Right ventricle myocardium inferior (tissue), 1 donor: ENCODE data around the gene OLIG1. TPM values are rescaled to one million over a fixed set of nuclear protein-coding genes. Genes with fewer than 3 reads are reported as not detected.

ENCODE experiments used
- ATAC-seq: fragments of 200-7000 bp; cut with Tn5 transposase; one replicate; pipeline ENCODE4 v1.9.1; 2020; ENCODE audit warnings: mild to moderate bottlenecking, moderate library complexity
- DNase-seq: peaks from one replicate; pipeline ENCODE4 v3.0.0; 2021; ENCODE audit errors: missing footprints
- intact Hi-C: fragments of 100-400 bp; cut with DNase I; formaldehyde crosslinking; loops from one replicate; pipeline ENCODE4 v1.11.0; 2022
- long read RNA-seq: library from polyadenylated mRNA; unstranded; transcript quantifications from one replicate; pipeline ENCODE4 v2.0.0, GENCODE V29; 2021
- total RNA-seq: library from RNA; stranded (reverse); fragmentation: NEBNext Ultra II Directional; extraction: Animal tissue kit (Norgen Biotek cat#: 25700); gene quantifications from one replicate; pipeline ENCODE4 v1.2.1, GENCODE V29; 2021
- donor health status: DM: no; HTN: yes; CAD: no; lungs with severe emphysema.

OLIG1 gene
- total RNA-seq, result 0.89 TPM
- long read RNA-seq, partial matches to known transcripts, result 0 of 1 reads
- long read RNA-seq, other reads (novel, unspliced or antisense), result 0 of 1 reads

- intact Hi-C loops, result loop anchor here (10.0 kb wide), 1 partner anchor 45 kb away; the partner anchor contains the start of gene OLIG2
- ATAC-seq (peak; percentile 93), DNase-seq (peak; percentile 87)
These were observed at the start of gene OLIG1 for GRCh38 chr21:33069994-33070743. OLIG1 (plus strand) TSS chr21:33070141; CDS start chr21:33070247, 106 bp downstream.

- intact Hi-C loops, result loop anchor here (10.0 kb wide), 1 partner anchor 54 kb away; the partner anchor contains the start of gene OLIG1
- ATAC-seq, result no peak
- DNase-seq, result no peak
These were observed 49.3 kb upstream of the OLIG1 start for GRCh38 chr21:33020558-33021100.

GRCh38 chr21:33021150-33021549, 48.8 kb upstream of the OLIG1 start:
- DNase-seq, result no peak
- intact Hi-C loops, result loop anchor here (10.0 kb wide), 1 partner anchor 54 kb away; the partner anchor contains the start of gene OLIG1
- no peak for ATAC-seq

- DNase-seq, result no peak
- ATAC-seq, result no peak
- intact Hi-C loops, result loop anchor here (10.0 kb wide), 1 partner anchor 53 kb away; the partner anchor contains the start of gene OLIG1
These were observed 48.3 kb upstream of the OLIG1 start for GRCh38 chr21:33021667-33022066.

GRCh38 chr21:33022489-33022827, 47.5 kb upstream of the OLIG1 start:
- intact Hi-C loops, result loop anchor here (10.0 kb wide), 1 partner anchor 52 kb away; the partner anchor contains the start of gene OLIG1
- ATAC-seq, result no peak
- no peak for DNase-seq

GRCh38 chr21:33022828-33023573, 46.9 kb upstream of the OLIG1 start:
- DNase-seq, result no peak
- intact Hi-C loops, result loop anchor here (10.0 kb wide), 1 partner anchor 52 kb away; the partner anchor contains the start of gene OLIG1
- ATAC-seq, result no peak

GRCh38 chr21:33023574-33024200, 46.3 kb upstream of the OLIG1 start:
- no peak for DNase-seq
- intact Hi-C loops, result loop anchor here (10.0 kb wide), 1 partner anchor 51 kb away; the partner anchor contains the start of gene OLIG1
- ATAC-seq, result no peak

- DNase-seq (no peak), ATAC-seq (no peak)
- intact Hi-C loops, result loop anchor here (10.0 kb wide), 1 partner anchor 50 kb away; the partner anchor contains the start of gene OLIG1
These were observed 45.5 kb upstream of the OLIG1 start for GRCh38 chr21:33024201-33025103.

GRCh38 chr21:33025106-33025488, 44.8 kb upstream of the OLIG1 start:
- intact Hi-C loops, result loop anchor here (10.0 kb wide), 1 partner anchor 50 kb away; the partner anchor contains the start of gene OLIG1
- DNase-seq (no peak), ATAC-seq (no peak)

- intact Hi-C loops, result loop anchor here (10.0 kb wide), 1 partner anchor 49 kb away; the partner anchor contains the start of gene OLIG1
- DNase-seq, result no peak
- ATAC-seq, result no peak
These were observed 44.2 kb upstream of the OLIG1 start, which contains the start of gene OLIG2 for GRCh38 chr21:33025489-33026442. OLIG2 (plus strand) TSS chr21:33025935; CDS start chr21:33026863, 928 bp downstream.

GRCh38 chr21:33026443-33026858, 43.5 kb upstream of the OLIG1 start:
- intact Hi-C loops, result loop anchor here (10.0 kb wide), 1 partner anchor 48 kb away; the partner anchor contains the start of gene OLIG1
- DNase-seq, result no peak
- ATAC-seq, result no peak

GRCh38 chr21:33026878-33027400, 43.0 kb upstream of the OLIG1 start:
- ATAC-seq, result no peak
- intact Hi-C loops, result loop anchor here (10.0 kb wide), 1 partner anchor 48 kb away; the partner anchor contains the start of gene OLIG1
- DNase-seq, result peak; percentile 56

- no peak for ATAC-seq
- intact Hi-C loops, result loop anchor here (10.0 kb wide), 1 partner anchor 47 kb away; the partner anchor contains the start of gene OLIG1
- DNase-seq, result no peak
These were observed 42.3 kb upstream of the OLIG1 start for GRCh38 chr21:33027401-33028286.

GRCh38 chr21:33028287-33028670, 41.7 kb upstream of the OLIG1 start:
- ATAC-seq, result no peak
- intact Hi-C loops, result loop anchor here (10.0 kb wide), 1 partner anchor 47 kb away; the partner anchor contains the start of gene OLIG1
- DNase-seq, result no peak
